Measurements from ENCODE around the gene ELMOD1. TPM values are rescaled to one million over a fixed set of nuclear protein-coding genes. Genes with fewer than 3 reads are reported as not detected.
A peak's percentile ranks its signal among the peaks of the same experiment; 100 is the strongest.

Gene ELMOD1
- not detected for total RNA-seq

DNA sequence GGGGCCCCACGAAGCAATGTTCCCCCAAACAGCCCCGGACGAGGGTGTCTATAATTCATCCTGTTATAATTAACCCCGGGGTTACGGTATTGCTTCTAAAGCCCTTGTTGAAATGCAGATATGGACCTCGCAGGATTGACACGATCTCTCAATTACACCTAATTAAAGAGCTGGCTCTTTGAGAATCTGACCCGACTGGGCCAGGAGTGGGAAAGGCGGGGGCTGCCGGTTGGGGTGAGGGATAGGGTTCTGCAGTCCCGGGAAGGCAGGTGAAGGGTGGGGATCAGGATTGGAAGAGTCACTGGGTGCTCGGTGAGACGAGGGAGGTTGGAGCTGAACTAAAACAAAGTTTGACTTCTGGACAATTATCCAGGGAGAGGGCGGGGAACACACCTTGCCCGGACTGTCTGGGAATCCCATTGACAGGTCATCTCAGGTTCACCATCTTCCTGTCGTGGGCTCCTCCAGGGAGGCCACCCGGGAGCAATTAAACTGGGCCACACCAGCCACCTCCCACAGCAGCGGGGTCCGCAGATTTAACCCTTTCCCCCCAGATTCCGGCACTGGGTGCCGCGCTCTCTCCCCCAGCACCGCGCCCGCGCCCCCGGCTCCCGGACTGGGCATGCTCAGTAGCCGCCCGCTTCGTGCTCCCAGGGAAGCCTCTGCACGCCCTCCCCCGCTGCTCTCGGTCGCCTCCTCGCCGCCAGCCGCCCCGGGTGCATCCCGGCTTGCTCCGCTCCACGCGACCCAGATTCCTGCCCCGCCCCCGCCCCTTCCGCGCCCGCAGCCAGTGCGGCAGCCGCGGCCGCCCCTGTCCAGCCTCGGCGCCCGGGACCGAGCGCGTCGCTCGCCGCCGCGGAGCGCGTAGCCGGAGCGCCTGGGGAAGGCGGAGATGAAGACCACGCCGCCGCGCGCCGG, at the start of gene ELMOD1:
TSS of gene ELMOD1 (plus strand) at position 688 of the 918 bp plus-strand sequence. CDS start 27,043 bp downstream, outside the sequence.
- no peaks in the 10 kb centered on the region for H3K36me3 ChIP-seq
- H3K27me3 ChIP-seq = no peaks in the 10 kb centered on the region
- H3K4me1 ChIP-seq = peaks cover 4 to 14% of the 10 kb centered on the region in 2 donors
- TF ChIP-seq, protein P1, sequence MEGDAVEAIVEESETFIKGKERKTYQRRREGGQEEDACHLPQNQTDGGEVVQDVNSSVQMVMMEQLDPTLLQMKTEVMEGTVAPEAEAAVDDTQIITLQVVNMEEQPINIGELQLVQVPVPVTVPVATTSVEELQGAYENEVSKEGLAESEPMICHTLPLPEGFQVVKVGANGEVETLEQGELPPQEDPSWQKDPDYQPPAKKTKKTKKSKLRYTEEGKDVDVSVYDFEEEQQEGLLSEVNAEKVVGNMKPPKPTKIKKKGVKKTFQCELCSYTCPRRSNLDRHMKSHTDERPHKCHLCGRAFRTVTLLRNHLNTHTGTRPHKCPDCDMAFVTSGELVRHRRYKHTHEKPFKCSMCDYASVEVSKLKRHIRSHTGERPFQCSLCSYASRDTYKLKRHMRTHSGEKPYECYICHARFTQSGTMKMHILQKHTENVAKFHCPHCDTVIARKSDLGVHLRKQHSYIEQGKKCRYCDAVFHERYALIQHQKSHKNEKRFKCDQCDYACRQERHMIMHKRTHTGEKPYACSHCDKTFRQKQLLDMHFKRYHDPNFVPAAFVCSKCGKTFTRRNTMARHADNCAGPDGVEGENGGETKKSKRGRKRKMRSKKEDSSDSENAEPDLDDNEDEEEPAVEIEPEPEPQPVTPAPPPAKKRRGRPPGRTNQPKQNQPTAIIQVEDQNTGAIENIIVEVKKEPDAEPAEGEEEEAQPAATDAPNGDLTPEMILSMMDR (IDR thresholded peaks at IDR 0.05) = no peak
- intact Hi-C loops (cut with DNase I) = no loop called here
- no peak within 1 kb of the TSS for H3K27ac ChIP-seq
- H3K9me3 ChIP-seq = no peaks in the 10 kb centered on the region
- DNase-seq (ENCODE audit: low spot score in 2 of 2) = no peak
- peak within 1 kb of the TSS; percentile 52 to 81 for H3K4me3 ChIP-seq

DNA sequence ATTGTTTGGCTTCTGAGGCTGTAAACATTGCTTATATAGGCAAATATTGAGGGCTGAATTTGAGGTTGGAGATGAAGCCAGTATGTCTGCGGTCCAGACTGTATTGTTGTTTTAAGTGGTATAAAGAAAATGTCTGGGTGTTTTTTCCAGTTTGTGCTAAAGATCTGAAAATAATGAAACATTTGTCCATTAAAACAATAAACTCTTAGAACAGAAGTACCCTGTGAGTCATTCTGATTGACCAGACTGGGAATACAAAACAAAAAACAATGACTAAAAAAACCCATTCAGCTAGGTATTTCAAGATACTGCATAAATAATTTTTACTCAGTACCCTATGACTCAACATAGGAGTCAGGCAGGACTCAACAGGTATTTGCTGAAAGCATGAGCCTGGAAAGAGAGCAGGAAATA, 45.8 kb upstream of the ELMOD1 start:
- no peak for DNase-seq (ENCODE audit: low spot score in 2 of 2)
- Histone ChIP-seq H3K27me3 (no peaks in the 10 kb centered on the region), H3K27ac (no peak overlapping the region), H3K36me3 (no peaks in the 10 kb centered on the region), H3K4me1 (no peaks in the 10 kb centered on the region), H3K4me3 (no peak overlapping the region), H3K9me3 (no peaks in the 10 kb centered on the region)
- intact Hi-C loops (cut with DNase I) = no loop called here
- TF ChIP-seq, protein P1 (IDR thresholded peaks at IDR 0.05) = no peak

DNA sequence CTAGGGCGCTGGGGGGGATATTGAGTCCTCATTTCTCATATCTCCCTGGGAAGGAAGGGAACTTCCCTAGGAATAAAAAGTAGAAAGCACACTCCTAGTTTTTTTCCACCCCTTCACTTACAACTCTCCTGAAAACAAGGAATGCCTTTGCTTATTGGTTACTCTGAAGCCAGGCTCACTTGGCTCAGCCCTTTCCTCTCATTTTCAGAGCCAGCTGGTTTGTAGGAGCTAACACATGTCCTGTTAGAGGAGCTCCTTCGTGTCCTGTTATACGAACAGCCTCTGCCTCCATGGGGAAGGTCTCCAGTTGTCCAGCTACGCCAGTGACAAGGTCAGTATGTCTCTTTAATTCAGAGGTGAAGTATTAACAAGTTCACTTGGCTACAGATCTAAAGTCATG, 43.0 kb upstream of the ELMOD1 start:
- no peak for DNase-seq (ENCODE audit: low spot score in 2 of 2)
- intact Hi-C loops (cut with DNase I) = no loop called here
- H3K27ac ChIP-seq = no peak overlapping the region
- TF ChIP-seq, protein P1 (IDR thresholded peaks at IDR 0.05) = no peak
- H3K4me3 ChIP-seq = no peak overlapping the region
- no peaks in the 10 kb centered on the region for H3K9me3 ChIP-seq
- no peaks in the 10 kb centered on the region for H3K4me1 ChIP-seq
- H3K36me3 ChIP-seq = peaks cover 2 to 16% of the 10 kb centered on the region in 2 donors
- H3K27me3 ChIP-seq = no peaks in the 10 kb centered on the region

DNA sequence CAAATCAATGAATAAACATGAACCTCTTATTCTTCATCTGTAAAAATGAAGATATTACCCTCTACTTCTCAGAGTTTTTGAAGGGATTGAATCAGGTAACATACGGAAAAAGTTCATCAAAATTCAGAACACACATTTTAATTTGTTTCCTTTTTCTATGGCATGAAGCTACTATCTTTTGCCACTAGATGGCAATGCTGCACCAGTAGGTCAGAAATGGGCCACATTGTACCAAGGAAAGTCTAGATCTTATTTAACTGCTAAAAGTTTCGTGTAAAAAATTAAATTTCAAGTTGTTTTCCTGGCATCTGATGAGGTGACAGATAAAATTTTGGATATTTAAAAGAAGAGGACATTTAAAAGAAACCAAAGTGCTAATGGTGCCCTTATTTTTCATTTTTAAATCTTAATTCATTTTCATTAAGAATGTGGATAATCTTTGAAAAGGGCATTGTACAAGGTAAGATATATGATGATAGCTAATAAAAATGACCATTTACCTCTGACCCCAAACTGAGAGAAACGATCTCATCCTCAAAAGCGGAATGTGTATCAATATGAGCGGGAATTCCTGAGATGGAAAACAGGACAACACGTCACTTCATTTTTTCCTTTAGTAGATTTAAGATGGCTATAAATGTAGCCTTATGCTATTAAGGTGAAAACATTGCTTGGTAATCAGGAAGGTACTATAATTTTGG, 41.5 kb upstream of the ELMOD1 start:
- no peaks in the 10 kb centered on the region for H3K27me3 ChIP-seq
- H3K4me3 ChIP-seq = no peak overlapping the region
- H3K36me3 ChIP-seq = peaks cover 2 to 23% of the 10 kb centered on the region in 2 donors
- TF ChIP-seq, protein P1 (IDR thresholded peaks at IDR 0.05) = peak; percentile 57 to 77 (median 77)
- no peak overlapping the region for H3K27ac ChIP-seq
- H3K4me1 ChIP-seq = no peaks in the 10 kb centered on the region
- intact Hi-C loops (cut with DNase I) = no loop called here
- DNase-seq (ENCODE audit: low spot score in 2 of 2) = no peak
- H3K9me3 ChIP-seq = no peaks in the 10 kb centered on the region

DNA sequence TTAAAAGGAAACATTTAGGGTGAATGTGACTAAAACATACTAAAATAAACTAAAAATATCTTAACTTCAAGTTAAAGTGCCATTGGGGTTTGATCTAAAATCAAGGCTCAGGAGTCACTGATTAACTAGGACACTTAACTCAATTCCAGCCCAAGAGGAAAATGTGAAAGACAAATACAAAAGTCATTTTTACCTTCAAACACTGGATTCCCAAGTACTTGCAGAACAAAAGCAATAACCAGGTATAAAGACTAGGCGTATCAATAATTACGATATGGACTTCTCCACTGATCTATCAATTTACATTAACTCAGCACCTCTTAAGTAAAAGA, 41.0 kb upstream of the ELMOD1 start:
- no peak overlapping the region for H3K4me3 ChIP-seq
- intact Hi-C loops (cut with DNase I) = no loop called here
- TF ChIP-seq, protein P1 (IDR thresholded peaks at IDR 0.05) = no peak

More for the DNA sequence above, 41.0 kb upstream of the ELMOD1 start:
- H3K9me3 ChIP-seq = no peaks in the 10 kb centered on the region
- no peaks in the 10 kb centered on the region for H3K27me3 ChIP-seq
- no peaks in the 10 kb centered on the region for H3K4me1 ChIP-seq
- H3K27ac ChIP-seq = no peak overlapping the region
- DNase-seq (ENCODE audit: low spot score in 2 of 2) = no peak
- peaks cover 2 to 25% of the 10 kb centered on the region in 2 donors for H3K36me3 ChIP-seq
